Hepatic stellate cell (primary cell): Measurements from ENCODE around the gene ZRANB3.
"Not testable (repeated sequence)": the region's sequence is repeated elsewhere in the genome, so short reads cannot be mapped to it uniquely, and the experiment has no call there.

ENCODE experiments used
- DNase-seq: peaks from one replicate; pipeline ENCODE4 v3.0.0; 2011; ENCODE audit warnings: low spot score

ZRANB3 gene

GRCh38 chr2:135320465-135321355 lies 210.3 kb downstream of the ZRANB3 start:
- DNase-seq = no peak

DNA sequence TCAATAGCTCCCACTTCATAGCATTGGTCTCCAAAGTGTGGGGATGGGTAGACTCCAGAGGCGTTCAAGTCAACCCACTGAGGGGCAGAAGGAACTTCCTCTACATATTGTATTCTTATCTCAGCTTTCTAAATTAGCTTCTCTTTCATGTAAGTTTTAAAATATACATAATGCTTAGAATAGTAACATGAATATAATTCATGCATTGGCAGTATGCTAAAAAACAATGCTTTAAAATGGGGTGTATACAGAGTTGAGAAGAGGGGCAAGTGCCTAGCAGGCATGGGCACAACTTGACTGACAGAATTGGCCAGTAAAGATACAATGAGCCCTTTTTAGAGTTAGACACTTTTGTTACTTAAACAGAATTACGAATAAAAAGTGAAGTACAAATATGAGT lies 212.2 kb downstream of the ZRANB3 start:
- DNase-seq = no peak

DNA sequence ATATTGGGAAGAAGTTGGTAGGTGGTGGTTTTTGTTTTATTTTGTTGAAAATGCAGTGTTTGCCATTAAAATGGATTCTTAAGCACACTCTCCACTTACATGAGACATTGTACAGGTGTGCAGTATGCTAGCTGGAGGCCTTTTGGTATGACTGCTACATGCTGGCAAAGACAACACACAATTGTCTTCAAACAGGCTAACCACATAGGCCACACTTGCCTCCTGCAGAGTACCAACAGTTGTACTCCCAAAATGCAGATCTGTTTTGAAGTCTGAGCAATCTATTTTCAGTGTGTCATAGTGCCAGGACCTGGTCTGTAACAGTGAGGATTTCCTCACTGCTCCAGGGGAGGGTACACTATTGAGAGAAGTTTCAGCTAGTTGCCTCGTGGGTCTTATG lies 213.6 kb downstream of the ZRANB3 start:
- DNase-seq = no peak

- DNase-seq = no peak
Observed at GRCh38 chr2:135311962-135312361, 219.1 kb downstream of the ZRANB3 start.

DNA sequence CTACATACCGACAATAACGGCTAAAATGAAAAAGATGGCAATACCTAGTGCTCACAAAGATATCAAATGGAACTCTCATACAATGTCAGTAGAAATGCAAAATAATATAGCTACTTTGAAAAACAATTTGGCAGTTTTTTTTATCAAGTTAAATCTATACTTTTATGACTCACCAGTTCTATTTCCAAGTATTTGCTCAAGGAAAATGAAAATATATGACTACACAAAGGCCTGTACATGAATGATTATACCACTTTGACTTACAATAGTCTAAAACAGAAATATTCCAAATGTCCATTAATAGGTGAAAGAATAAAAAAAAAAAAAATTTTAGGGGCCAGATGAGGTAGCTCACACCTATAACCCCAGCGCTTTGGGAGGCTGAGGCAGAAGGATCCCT lies 219.8 kb downstream of the ZRANB3 start:
- DNase-seq = no peak

- no peak for DNase-seq
Observed at GRCh38 chr2:135304694-135305093, 226.3 kb downstream of the ZRANB3 start.

- peak; percentile 5 for DNase-seq
Observed at GRCh38 chr2:135299658-135300244, 231.3 kb downstream of the ZRANB3 start.

- no peak for DNase-seq
Observed at GRCh38 chr2:135299165-135299564, 231.9 kb downstream of the ZRANB3 start.

DNA sequence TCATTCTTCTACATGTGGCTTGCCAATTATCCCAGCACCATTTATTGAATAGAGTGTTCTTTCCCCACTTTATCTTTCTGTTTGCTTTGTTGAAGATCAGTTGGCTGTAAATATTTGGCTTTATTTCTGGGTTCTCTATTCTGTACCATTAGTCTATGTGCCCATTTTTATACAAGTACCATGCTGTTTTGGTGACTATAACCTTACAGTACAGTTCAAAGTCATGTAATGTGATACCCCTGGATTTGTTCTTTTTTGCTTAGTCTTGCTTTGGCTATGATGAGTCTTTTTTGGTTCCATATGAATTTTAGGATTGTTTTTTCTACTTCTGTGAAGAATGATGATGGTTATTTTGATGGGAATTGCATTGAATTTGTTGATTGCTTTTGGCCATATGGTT lies 243.9 kb downstream of the ZRANB3 start:
- not testable (repeated sequence) for DNase-seq

GRCh38 chr2:135285391-135285790 lies 245.6 kb downstream of the ZRANB3 start:
- DNase-seq = no peak

DNA sequence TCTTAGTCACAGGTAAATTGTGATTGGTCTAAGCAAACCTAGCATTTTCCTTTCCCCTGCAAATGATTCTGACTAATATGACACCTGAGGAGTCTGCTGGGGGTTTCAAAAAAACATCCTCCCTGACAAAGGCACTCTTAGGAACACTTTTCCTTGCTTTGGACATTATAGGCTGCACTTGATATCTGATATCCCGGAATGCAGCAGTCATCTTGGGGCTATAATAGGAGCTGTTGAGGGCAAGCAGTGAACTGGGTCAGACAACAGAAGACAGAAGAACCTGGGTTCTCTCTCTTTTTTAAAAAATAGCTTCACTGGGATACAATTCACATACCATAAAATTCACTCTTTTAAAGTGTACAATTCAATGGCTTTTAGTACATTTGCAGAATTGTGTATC lies 249.6 kb downstream of the ZRANB3 start:
- DNase-seq = no peak

DNA sequence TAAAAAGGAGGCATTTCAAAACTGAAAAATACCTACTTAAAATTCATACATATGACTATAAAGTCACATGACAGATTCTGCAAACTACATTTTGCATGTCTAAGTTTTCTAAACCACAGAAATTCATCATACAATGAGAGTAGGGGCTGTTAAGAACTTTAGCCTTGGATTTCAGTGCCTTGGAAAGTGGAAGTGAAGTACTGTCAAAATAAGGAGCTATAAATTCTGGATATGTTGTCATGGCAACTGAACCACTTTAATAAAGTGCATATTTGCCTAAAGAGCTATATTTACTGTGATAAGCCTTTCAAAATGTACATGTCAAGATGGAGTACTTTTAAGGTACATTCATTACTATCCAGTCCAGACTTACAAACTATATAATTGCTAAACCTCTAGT lies 251.8 kb downstream of the ZRANB3 start:
- DNase-seq = no peak

GRCh38 chr2:135276525-135276924 lies 254.5 kb downstream of the ZRANB3 start:
- no peak for DNase-seq

DNA sequence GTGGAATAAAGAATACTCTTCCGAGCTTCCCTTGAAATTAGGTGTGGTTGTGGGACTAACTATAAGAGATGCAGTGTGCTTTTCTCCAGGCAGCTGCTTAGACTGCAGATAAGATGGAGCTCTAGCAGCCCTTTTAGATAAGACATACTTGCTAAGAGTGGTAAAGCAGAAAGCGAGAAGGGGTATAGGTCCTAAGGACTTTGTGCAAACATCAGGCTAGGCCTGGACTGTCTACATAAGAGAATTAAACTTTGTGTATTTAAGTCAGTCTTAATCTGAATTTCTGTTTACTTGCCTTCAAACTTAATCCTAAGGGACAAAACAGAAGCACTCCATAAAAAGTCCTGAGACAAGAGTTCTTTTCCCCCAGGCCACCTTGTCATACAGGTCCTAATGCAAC lies 260.0 kb downstream of the ZRANB3 start:
- no peak for DNase-seq

GRCh38 chr2:135265960-135266490 lies 265.0 kb downstream of the ZRANB3 start:
- no peak for DNase-seq

GRCh38 chr2:135259123-135259522 lies 271.9 kb downstream of the ZRANB3 start:
- DNase-seq = no peak

- DNase-seq = no peak
Observed at GRCh38 chr2:135258193-135258592, 272.8 kb downstream of the ZRANB3 start.

- DNase-seq = no peak
Observed at GRCh38 chr2:135257383-135258090, 273.5 kb downstream of the ZRANB3 start.

DNA sequence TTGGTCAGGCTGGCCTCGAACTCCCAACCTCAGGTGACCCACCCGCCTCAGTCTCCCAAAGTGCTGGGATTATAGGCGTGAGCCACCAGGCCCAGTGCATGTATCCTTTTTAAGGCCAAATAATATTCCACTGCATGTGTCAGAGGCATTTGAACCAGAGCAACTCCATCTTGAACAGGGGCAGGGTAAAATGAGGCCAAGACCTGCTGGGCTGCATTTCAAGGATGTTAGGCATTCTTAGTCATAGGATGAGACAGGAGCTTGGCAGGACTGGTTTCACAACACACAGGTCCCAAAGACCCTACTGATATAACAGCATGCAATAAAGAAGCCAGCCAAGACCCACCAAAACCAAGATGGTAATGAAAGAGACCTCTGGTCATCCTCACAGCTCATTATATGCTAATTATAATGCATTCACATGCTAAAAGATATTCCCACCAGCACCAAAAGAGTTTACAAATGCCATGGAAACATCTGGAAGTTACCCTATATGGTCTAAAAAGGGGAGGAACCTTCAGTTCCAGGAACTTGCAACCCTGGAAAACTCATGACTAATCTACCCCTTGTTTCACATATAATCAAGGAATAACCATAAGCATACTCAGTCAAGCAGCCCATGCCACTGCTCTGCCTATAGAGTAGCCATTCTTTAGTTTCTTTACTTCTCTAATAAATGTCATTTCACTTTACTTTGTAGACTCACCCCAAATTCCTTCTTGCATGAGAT lies 274.3 kb downstream of the ZRANB3 start:
- DNase-seq = no peak

DNA sequence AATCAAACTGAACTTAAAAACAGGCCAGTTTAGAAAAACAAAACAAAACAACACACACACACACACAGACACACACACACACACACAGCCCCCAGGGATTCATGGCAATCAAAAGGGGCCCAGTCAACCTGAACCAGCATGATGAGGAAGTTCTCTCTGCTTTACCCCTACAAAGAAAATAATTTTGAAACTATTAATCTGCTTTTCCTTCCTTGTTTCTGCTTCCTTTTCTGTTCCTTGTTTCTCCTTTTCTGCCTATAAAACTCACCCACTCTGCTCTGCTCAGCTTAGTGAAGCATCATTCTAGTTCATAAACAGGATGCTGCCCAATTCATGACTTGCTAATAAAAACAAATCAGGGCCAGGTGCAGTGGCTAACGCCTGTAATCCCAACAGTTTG lies 275.8 kb downstream of the ZRANB3 start:
- DNase-seq = no peak

DNA sequence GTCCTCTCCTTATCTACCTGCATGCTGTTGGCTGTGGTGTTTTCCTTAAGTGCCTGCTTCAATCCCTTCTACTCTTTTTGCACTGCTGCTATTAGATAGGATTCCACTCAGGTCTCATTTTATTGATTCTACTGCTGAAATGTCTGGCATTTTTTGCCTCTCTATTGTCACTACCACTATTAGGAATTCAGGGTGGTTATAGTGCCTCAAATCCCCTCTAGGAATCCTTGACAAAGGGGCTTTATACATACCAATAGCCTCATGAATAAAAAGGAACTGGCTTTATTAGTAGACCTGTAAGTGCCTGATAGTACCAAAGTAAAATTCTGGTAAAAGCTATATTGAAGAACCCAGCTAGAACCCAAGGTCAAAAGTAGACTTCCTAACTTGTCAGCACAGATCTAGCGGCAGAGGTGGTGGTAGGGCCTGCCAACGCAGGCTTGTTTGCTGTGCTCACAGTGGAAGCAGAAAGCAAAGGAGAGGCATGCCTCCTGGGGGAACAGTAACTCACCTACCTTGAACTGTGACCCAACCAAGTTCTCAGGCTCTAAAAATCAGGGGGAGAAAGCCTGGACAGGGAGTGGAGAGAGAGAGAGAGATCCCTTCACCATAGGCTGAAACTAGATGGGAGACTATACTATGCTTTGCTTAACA lies 278.1 kb downstream of the ZRANB3 start:
- DNase-seq = no peak

DNA sequence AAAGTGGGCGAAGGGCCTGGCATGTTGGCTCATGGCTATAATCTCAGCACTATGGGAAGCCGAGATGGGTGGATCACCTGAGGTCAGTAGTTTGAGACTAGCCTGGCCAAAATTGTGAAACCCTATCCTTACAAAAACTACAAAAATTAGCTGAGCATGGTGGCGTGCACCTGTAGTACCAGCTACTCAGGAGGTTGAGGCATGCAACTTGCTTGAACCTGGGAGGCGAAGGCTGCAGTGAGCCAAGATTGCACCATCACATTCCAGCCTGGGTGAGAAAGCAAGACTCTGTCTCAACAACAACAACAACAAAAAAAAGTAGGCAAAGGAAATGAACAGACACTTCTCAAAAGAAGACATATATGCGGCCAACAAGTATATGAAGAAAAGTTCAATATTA lies 282.4 kb downstream of the ZRANB3 start:
- DNase-seq = no peak
